ENCODE results near the gene KRT77.
"Not testable (repeated sequence)": the region's sequence is repeated elsewhere in the genome, so short reads cannot be mapped to it uniquely, and the experiment has no call there.

KRT77 gene

GRCh38 chr12:52722680-52723079, 19.4 kb upstream of the KRT77 start:
- no peak for DNase-seq (ENCODE audit: low read depth, low spot score)

- DNase-seq (ENCODE audit: low read depth, low spot score) = no peak
Measured at GRCh38 chr12:52721838-52722470, 18.6 kb upstream of the KRT77 start.

- DNase-seq (ENCODE audit: low read depth, low spot score) = no peak
Measured at GRCh38 chr12:52720365-52720886, 17.1 kb upstream of the KRT77 start.

- no peak for DNase-seq (ENCODE audit: low read depth, low spot score)
Measured at GRCh38 chr12:52716061-52716460, 12.7 kb upstream of the KRT77 start.

- no peak for DNase-seq (ENCODE audit: low read depth, low spot score)
Measured at GRCh38 chr12:52715416-52715815, 12.1 kb upstream of the KRT77 start.

GRCh38 chr12:52714887-52715281, 11.6 kb upstream of the KRT77 start:
- DNase-seq (ENCODE audit: low read depth, low spot score) = no peak

GRCh38 chr12:52713960-52714886, 10.9 kb upstream of the KRT77 start:
- DNase-seq (ENCODE audit: low read depth, low spot score) = no peak

GRCh38 chr12:52712122-52712521, 8.8 kb upstream of the KRT77 start:
- not testable (repeated sequence) for DNase-seq (ENCODE audit: low read depth, low spot score)

GRCh38 chr12:52710730-52711129, 7.4 kb upstream of the KRT77 start:
- no peak for DNase-seq (ENCODE audit: low read depth, low spot score)

- DNase-seq (ENCODE audit: low read depth, low spot score) = no peak
Measured at GRCh38 chr12:52708010-52708409, 4.7 kb upstream of the KRT77 start.

- no peak for DNase-seq (ENCODE audit: low read depth, low spot score)
Measured at GRCh38 chr12:52704464-52704863, 1.1 kb upstream of the KRT77 start.

GRCh38 chr12:52703878-52704277, 554 bp upstream of the KRT77 start:
- no peak for DNase-seq (ENCODE audit: low read depth, low spot score)

- DNase-seq (ENCODE audit: low read depth, low spot score) = no peak
Measured at GRCh38 chr12:52702338-52702737, 986 bp downstream of the KRT77 start.

GRCh38 chr12:52701281-52701680, 2.0 kb downstream of the KRT77 start:
- no peak for DNase-seq (ENCODE audit: low read depth, low spot score)

GRCh38 chr12:52699960-52700359, 3.4 kb downstream of the KRT77 start:
- DNase-seq (ENCODE audit: low read depth, low spot score) = no peak

- no peak for DNase-seq (ENCODE audit: low read depth, low spot score)
Measured at GRCh38 chr12:52699373-52699772, 4.0 kb downstream of the KRT77 start.

- DNase-seq (ENCODE audit: low read depth, low spot score) = no peak
Measured at GRCh38 chr12:52698651-52699340, 4.5 kb downstream of the KRT77 start.

GRCh38 chr12:52697058-52697582, 6.2 kb downstream of the KRT77 start:
- no peak for DNase-seq (ENCODE audit: low read depth, low spot score)

- DNase-seq (ENCODE audit: low read depth, low spot score) = no peak
Measured at GRCh38 chr12:52696588-52696987, 6.7 kb downstream of the KRT77 start.

- no peak for DNase-seq (ENCODE audit: low read depth, low spot score)
Measured at GRCh38 chr12:52695039-52695438, 8.3 kb downstream of the KRT77 start.

GRCh38 chr12:52694151-52694550, 9.2 kb downstream of the KRT77 start:
- DNase-seq (ENCODE audit: low read depth, low spot score) = no peak

GRCh38 chr12:52693261-52693660, 10.1 kb downstream of the KRT77 start:
- no peak for DNase-seq (ENCODE audit: low read depth, low spot score)
